ENCODE data around the gene TRAF3.

The TRAF3 gene

GRCh38 chr14:102898298-102898697 is 121.0 kb downstream of the TRAF3 start:
- TF ChIP-seq SNAI2 (CRISPR knock-in tag; IDR thresholded peaks at IDR 0.05) (no peak), CSRNP3 (CRISPR knock-in tag; IDR thresholded peaks at IDR 0.05) (no peak), ISL1 (CRISPR knock-in tag; IDR thresholded peaks at IDR 0.05) (no peak), BACH2 (CRISPR knock-in tag; IDR thresholded peaks at IDR 0.05; ENCODE audit: borderline replicate concordance) (no peak), ZFP30 (CRISPR knock-in tag; IDR thresholded peaks at IDR 0.05) (no peak), POU6F1 (CRISPR knock-in tag; IDR thresholded peaks at IDR 0.05; ENCODE audit: borderline replicate concordance, low read depth) (no peak), TCF4 (CRISPR knock-in tag; IDR thresholded peaks at IDR 0.05; ENCODE audit: borderline replicate concordance) (no peak), ZNF70 (CRISPR knock-in tag; IDR thresholded peaks at IDR 0.05) (no peak), TSHZ2 (CRISPR knock-in tag; IDR thresholded peaks at IDR 0.05) (no peak), TOX (CRISPR knock-in tag; IDR thresholded peaks at IDR 0.05; ENCODE audit: borderline replicate concordance) (no peak), ARNTL (CRISPR knock-in tag; IDR thresholded peaks at IDR 0.05; ENCODE audit: borderline replicate concordance, low read depth) (no peak), ZNF565 (CRISPR knock-in tag; conservative IDR thresholded peaks at IDR 0.05; ENCODE audit: low read depth) (no peak), CREB5 (CRISPR knock-in tag; IDR thresholded peaks at IDR 0.05; ENCODE audit: low read depth) (no peak), PATZ1 (CRISPR knock-in tag; IDR thresholded peaks at IDR 0.05; ENCODE audit: borderline replicate concordance) (no peak), PPARA (CRISPR knock-in tag; IDR thresholded peaks at IDR 0.05; ENCODE audit: borderline replicate concordance) (no peak), ZNF8 (CRISPR knock-in tag; IDR thresholded peaks at IDR 0.05) (no peak)
- no peak for ATAC-seq

GRCh38 chr14:102898776-102899515 is 121.7 kb downstream of the TRAF3 start:
- TF ChIP-seq ZNF565 (CRISPR knock-in tag; conservative IDR thresholded peaks at IDR 0.05; ENCODE audit: low read depth) (no peak), ZC3H10 (CRISPR knock-in tag; IDR thresholded peaks at IDR 0.05) (no peak), BACH2 (CRISPR knock-in tag; IDR thresholded peaks at IDR 0.05; ENCODE audit: borderline replicate concordance) (no peak), ARNTL (CRISPR knock-in tag; IDR thresholded peaks at IDR 0.05; ENCODE audit: borderline replicate concordance, low read depth) (no peak)
- ATAC-seq: no peak

- no peak for ATAC-seq
- TF ChIP-seq CSRNP3 (CRISPR knock-in tag; IDR thresholded peaks at IDR 0.05) (no peak), PATZ1 (CRISPR knock-in tag; IDR thresholded peaks at IDR 0.05; ENCODE audit: borderline replicate concordance) (no peak), ZFP30 (CRISPR knock-in tag; IDR thresholded peaks at IDR 0.05) (no peak), ZNF70 (CRISPR knock-in tag; IDR thresholded peaks at IDR 0.05) (no peak), ZFP3 (CRISPR knock-in tag; IDR thresholded peaks at IDR 0.05) (no peak), OSR1 (CRISPR knock-in tag; IDR thresholded peaks at IDR 0.05) (no peak), ESRRG (CRISPR knock-in tag; IDR thresholded peaks at IDR 0.05) (no peak), RARB (CRISPR knock-in tag; IDR thresholded peaks at IDR 0.05) (no peak), GLIS3 (CRISPR knock-in tag; IDR thresholded peaks at IDR 0.05) (no peak), ISL1 (CRISPR knock-in tag; IDR thresholded peaks at IDR 0.05) (no peak), SNAI2 (CRISPR knock-in tag; IDR thresholded peaks at IDR 0.05) (no peak)
Observed at GRCh38 chr14:102899516-102899900, 122.3 kb downstream of the TRAF3 start.

Data from SK-N-SH treated with all-trans-retinoic acid at 6 μM for 48 hours (cell line).